Measurements from ENCODE around the gene RNF5. TPM values are rescaled to one million over a fixed set of nuclear protein-coding genes. Genes with fewer than 3 reads are reported as not detected.
A peak's percentile ranks its signal among the peaks of the same experiment; 100 is the strongest.

The RNF5 gene
- total RNA-seq, 4 donors from 2014 or later, result 54.6 to 98.3 (median 78.1) TPM

GRCh38 chr6:32149092-32149755 is 29.0 kb upstream of the RNF5 start:
- Histone ChIP-seq H3K36me3 (no peaks in the 10 kb centered on the region), H3K4me3 (peak overlapping the region in 3 of 4 donors; percentile 24 to 31 (median 28)), H3K9me3 (no peaks in the 10 kb centered on the region), H3K4me1 (peaks cover 12 to 17% of the 10 kb centered on the region in 2 donors), H3K27me3 (peaks cover 18 to 32% (median 23%) of the 10 kb centered on the region in 3 donors), H3K27ac (no peak overlapping the region)
- no peak for DNase-seq
- TF ChIP-seq POLR2A (IDR thresholded peaks at IDR 0.05) (no peak), CTCF (IDR thresholded peaks at IDR 0.05 in 4 of 5, conservative IDR thresholded peaks at IDR 0.05 in 1 of 5) (no peak)
- ATAC-seq, result no peak
- intact Hi-C loops (cut with DNase I; ENCODE audit: low total_unique reads) (no loop called here), in situ Hi-C loops (cut with MboI; ENCODE audit: low sequenced_read_pairs in 4 of 4) (loop anchor here in 1 of 4 donors (25.0 kb wide), 1 partner anchor 187 kb away; the partner anchor contains the start of genes DXO, NELFE and SKIC2)

- H3K27ac ChIP-seq, result no peak overlapping the region
- in situ Hi-C loops (cut with MboI; ENCODE audit: low sequenced_read_pairs in 4 of 4) (loop anchor here in 1 of 4 donors (25.0 kb wide), 1 partner anchor 188 kb away; the partner anchor contains the start of genes DXO, NELFE and SKIC2), intact Hi-C loops (cut with DNase I; ENCODE audit: low total_unique reads) (no loop called here)
- ATAC-seq (no peak), DNase-seq (no peak)
- peaks cover 18 to 32% (median 23%) of the 10 kb centered on the region in 3 donors for H3K27me3 ChIP-seq
- no peak overlapping the region for H3K4me3 ChIP-seq
- no peak for TF ChIP-seq POLR2A (IDR thresholded peaks at IDR 0.05)
- no peak for TF ChIP-seq CTCF (IDR thresholded peaks at IDR 0.05 in 4 of 5, conservative IDR thresholded peaks at IDR 0.05 in 1 of 5)
- no peaks in the 10 kb centered on the region for H3K9me3 ChIP-seq
- peaks cover 20 to 23% of the 10 kb centered on the region in 2 donors for H3K4me1 ChIP-seq
- no peaks in the 10 kb centered on the region for H3K36me3 ChIP-seq
Measured at GRCh38 chr6:32149932-32150870, 28.0 kb upstream of the RNF5 start.

GRCh38 chr6:32151181-32151862 is 26.9 kb upstream of the RNF5 start:
- Histone ChIP-seq H3K4me3 (peak overlapping the region in 3 of 4 donors; percentile 25 to 43 (median 39)), H3K27me3 (peaks cover 18 to 32% (median 23%) of the 10 kb centered on the region in 3 donors), H3K36me3 (peaks cover 0 to 7% of the 10 kb centered on the region in 2 donors), H3K4me1 (peaks cover 25 to 29% of the 10 kb centered on the region in 2 donors), H3K9me3 (no peaks in the 10 kb centered on the region), H3K27ac (peak overlapping the region in 1 of 4 donors; percentile 17)
- DNase-seq (no peak), ATAC-seq (no peak)
- intact Hi-C loops (cut with DNase I; ENCODE audit: low total_unique reads) (no loop called here), in situ Hi-C loops (cut with MboI; ENCODE audit: low sequenced_read_pairs in 4 of 4) (no loop called here)
- no peak for TF ChIP-seq CTCF (IDR thresholded peaks at IDR 0.05 in 4 of 5, conservative IDR thresholded peaks at IDR 0.05 in 1 of 5)
- TF ChIP-seq POLR2A (IDR thresholded peaks at IDR 0.05), result no peak

Measured in gastrocnemius medialis (tissue), 4 donors.